ENCODE results near the gene MIPEP.

DNA sequence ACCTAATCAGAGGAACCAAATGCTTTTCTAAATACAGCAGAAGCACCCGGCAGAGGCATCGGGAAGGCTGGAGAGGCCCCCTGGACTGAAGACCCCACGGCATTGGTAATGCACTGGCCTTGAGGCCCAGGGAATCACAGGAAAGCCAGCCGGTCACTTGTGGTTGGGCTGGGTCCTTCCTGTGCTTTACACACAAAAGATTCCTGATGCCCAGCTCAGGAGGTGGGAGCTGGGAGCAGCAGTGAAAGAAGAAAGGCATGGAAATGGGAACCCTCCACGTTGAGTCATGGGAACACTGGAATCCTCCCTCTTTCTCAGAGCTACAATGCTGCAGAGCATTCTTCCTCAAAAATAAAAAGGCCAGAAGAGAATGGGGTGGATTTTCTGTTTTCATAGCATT, 192.6 kb downstream of the MIPEP start:
- TF ChIP-seq, protein P1, sequence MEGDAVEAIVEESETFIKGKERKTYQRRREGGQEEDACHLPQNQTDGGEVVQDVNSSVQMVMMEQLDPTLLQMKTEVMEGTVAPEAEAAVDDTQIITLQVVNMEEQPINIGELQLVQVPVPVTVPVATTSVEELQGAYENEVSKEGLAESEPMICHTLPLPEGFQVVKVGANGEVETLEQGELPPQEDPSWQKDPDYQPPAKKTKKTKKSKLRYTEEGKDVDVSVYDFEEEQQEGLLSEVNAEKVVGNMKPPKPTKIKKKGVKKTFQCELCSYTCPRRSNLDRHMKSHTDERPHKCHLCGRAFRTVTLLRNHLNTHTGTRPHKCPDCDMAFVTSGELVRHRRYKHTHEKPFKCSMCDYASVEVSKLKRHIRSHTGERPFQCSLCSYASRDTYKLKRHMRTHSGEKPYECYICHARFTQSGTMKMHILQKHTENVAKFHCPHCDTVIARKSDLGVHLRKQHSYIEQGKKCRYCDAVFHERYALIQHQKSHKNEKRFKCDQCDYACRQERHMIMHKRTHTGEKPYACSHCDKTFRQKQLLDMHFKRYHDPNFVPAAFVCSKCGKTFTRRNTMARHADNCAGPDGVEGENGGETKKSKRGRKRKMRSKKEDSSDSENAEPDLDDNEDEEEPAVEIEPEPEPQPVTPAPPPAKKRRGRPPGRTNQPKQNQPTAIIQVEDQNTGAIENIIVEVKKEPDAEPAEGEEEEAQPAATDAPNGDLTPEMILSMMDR (optimal IDR thresholded peaks at IDR 0.05 in 1 of 3, IDR thresholded peaks at IDR 0.05 in 1 of 3, conservative IDR thresholded peaks at IDR 0.05 in 1 of 3; ENCODE audit: extremely low read depth in 1 of 3, insufficient read depth in 2 of 3, low read length in 3 of 3): no peak
- TF ChIP-seq EZH2 (IDR thresholded peaks at IDR 0.05; ENCODE audit: low read length): no peak
